Nephron (organoid): ENCODE results near the gene NMRK1.

Source experiments
- H3K27ac Mint-ChIP-seq, 3 experiments: 2 replicates each; pipeline ENCODE4 v1.8.0; 2020; ENCODE audit warnings: mixed read lengths in 3 of 3, mild to moderate bottlenecking in 2 of 3, moderate library complexity in 1 of 3
- H3K27me3 Mint-ChIP-seq: 2 replicates; pipeline ENCODE4 v1.8.0; 2021; ENCODE audit warnings: low read depth, mild to moderate bottlenecking, moderate library complexity, mixed read lengths
- H3K36me3 Mint-ChIP-seq: 2 replicates; pipeline ENCODE4 v1.8.0; 2020; ENCODE audit warnings: low read depth, mixed read lengths
- H3K4me1 Mint-ChIP-seq: 2 replicates; pipeline ENCODE4 v1.8.0; 2020; ENCODE audit warnings: mixed read lengths
- H3K4me3 Mint-ChIP-seq, 3 experiments: 2 replicates each; pipeline ENCODE4 v1.8.0; 2020; ENCODE audit warnings: mild to moderate bottlenecking in 3 of 3, mixed read lengths in 3 of 3, moderate library complexity in 2 of 3
- H3K9me3 Mint-ChIP-seq: 2 replicates; pipeline ENCODE4 v1.8.0; 2020; ENCODE audit warnings: mixed read lengths
- CTCF ChIP-seq, 3 experiments: fragments of 200-600 bp; sonication (generic); IDR thresholded peaks; one replicate each; pipeline ENCODE4 v1.5.0; 2021; ENCODE audit warnings: antibody characterized with exemption in 3 of 3; ENCODE audit not compliant: unreplicated experiment in 3 of 3

NMRK1 gene

GRCh38 chr9:75046725-75047345, 41.1 kb downstream of the NMRK1 start:
- H3K9me3 Mint-ChIP-seq, result peaks cover 7% of the 10 kb centered on the region
- H3K27me3 Mint-ChIP-seq, result peaks cover 7% of the 10 kb centered on the region
- H3K27ac Mint-ChIP-seq, result no peak overlapping the region
- H3K36me3 Mint-ChIP-seq, result no peaks in the 10 kb centered on the region
- no peak overlapping the region for H3K4me3 Mint-ChIP-seq
- H3K4me1 Mint-ChIP-seq, result no peaks in the 10 kb centered on the region
- TF ChIP-seq CTCF (IDR thresholded peaks at IDR 0.05; ENCODE audit: unreplicated experiment in 3 of 3), result no peak

GRCh38 chr9:75041041-75041440, 46.9 kb downstream of the NMRK1 start:
- no peaks in the 10 kb centered on the region for H3K9me3 Mint-ChIP-seq
- no peak overlapping the region for H3K4me3 Mint-ChIP-seq
- no peaks in the 10 kb centered on the region for H3K4me1 Mint-ChIP-seq
- no peak for TF ChIP-seq CTCF (IDR thresholded peaks at IDR 0.05; ENCODE audit: unreplicated experiment in 3 of 3)
- no peak overlapping the region for H3K27ac Mint-ChIP-seq
- peaks cover 7% of the 10 kb centered on the region for H3K27me3 Mint-ChIP-seq
- no peaks in the 10 kb centered on the region for H3K36me3 Mint-ChIP-seq

DNA sequence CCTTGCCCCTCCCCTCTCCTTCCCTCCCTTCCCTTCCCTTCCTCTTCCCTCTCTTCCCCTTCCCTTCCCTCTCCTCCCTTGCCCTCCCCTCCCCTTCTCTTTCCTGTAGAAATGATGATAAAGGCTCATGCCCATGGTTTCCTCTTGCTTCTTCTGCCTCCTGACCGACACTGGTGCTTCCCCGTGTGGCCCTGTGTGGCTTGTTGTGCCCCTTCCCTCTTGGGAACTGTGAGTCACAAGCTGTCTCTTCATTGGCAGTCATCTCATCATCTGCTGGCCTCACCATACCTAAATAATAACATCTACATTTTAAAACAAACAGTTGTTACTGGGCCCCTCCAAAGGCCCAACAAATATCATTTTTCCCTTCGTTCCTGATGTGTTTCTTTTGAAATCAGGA, 48.2 kb downstream of the NMRK1 start:
- TF ChIP-seq CTCF (IDR thresholded peaks at IDR 0.05; ENCODE audit: unreplicated experiment in 3 of 3), result no peak
- Mint-ChIP-seq H3K27ac (peak overlapping the region in 1 of 3 experiments; percentile 49), H3K4me1 (no peaks in the 10 kb centered on the region), H3K9me3 (no peaks in the 10 kb centered on the region), H3K27me3 (no peaks in the 10 kb centered on the region), H3K4me3 (no peak overlapping the region), H3K36me3 (no peaks in the 10 kb centered on the region)

DNA sequence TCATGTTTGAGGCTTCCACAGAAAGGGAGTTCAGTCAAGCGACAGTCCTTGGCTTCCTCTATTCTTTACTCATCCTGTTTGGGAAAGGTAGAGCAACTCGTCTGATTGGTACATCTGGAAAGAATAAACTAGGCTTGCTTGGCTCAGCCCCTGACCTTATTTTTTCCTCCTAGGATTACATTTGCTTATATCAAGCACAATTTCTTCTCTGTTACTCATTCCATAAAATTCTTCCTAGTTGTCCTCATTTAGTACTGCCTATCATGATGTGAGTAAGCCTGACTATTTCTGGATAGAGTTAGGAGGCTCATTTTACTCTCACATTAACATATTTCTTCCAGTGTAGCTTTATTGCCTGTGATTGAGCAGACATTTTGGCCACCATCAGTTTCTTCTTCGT, 48.9 kb downstream of the NMRK1 start:
- Mint-ChIP-seq H3K9me3 (no peaks in the 10 kb centered on the region), H3K27ac (peak overlapping the region in 2 of 3 experiments; percentile 49 to 74), H3K4me1 (peaks cover under 1% of the 10 kb centered on the region), H3K4me3 (no peak overlapping the region), H3K36me3 (no peaks in the 10 kb centered on the region), H3K27me3 (no peaks in the 10 kb centered on the region)
- TF ChIP-seq CTCF (IDR thresholded peaks at IDR 0.05; ENCODE audit: unreplicated experiment in 3 of 3), result no peak

DNA sequence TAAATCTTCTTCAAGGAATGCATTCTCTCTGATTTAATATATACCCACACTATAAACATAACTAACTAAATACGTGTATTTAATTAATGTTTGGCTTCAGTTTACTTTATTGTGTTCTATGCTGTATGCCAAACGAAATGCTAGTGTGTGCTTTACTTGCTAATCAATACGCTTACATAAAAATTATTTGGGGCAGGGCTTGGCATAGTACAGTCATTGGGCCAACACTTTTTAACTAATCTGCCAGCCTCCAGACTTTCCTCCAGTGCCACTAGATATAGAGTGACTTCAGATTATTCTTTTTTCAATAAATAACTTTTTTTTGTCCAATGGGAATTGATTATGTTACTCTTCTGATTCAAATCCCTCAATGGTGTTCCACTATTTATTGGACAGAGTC, 51.2 kb downstream of the NMRK1 start:
- no peaks in the 10 kb centered on the region for H3K9me3 Mint-ChIP-seq

More for the DNA sequence above, 51.2 kb downstream of the NMRK1 start:
- Mint-ChIP-seq H3K4me1 (peaks cover 9% of the 10 kb centered on the region), H3K27ac (no peak overlapping the region), H3K4me3 (no peak overlapping the region), H3K27me3 (no peaks in the 10 kb centered on the region), H3K36me3 (no peaks in the 10 kb centered on the region)
- no peak for TF ChIP-seq CTCF (IDR thresholded peaks at IDR 0.05; ENCODE audit: unreplicated experiment in 3 of 3)
